GM23338 (cell line): ENCODE measurements around the gene CCDC188. TPM values are rescaled to one million over a fixed set of nuclear protein-coding genes. Genes with fewer than 3 reads are reported as not detected.

Experiments
- ATAC-seq: fragments of 200-7000 bp; cut with Tn5 transposase; 3 replicates; pipeline ENCODE4 v1.9.1; 2020
- DNase-seq: peaks from one replicate; pipeline ENCODE4 v3.0.0-alpha.2; 2015; ENCODE audit warnings: low spot score
- H2AFZ ChIP-seq: fragments of 200-600 bp; sonication (generic); 2 replicates; pipeline ENCODE4 v1.8.0; 2016; ENCODE audit warnings: antibody characterized with exemption, mild to moderate bottlenecking, moderate library complexity
- H3F3A ChIP-seq: fragments of 200-600 bp; sonication (generic); replicated peaks from 2 replicates; pipeline ENCODE4 v1.8.0; 2017; ENCODE audit warnings: antibody characterized with exemption, mixed run types, low read depth
- H3K27ac ChIP-seq: fragments of 200-600 bp; sonication (generic); 2 replicates; pipeline ENCODE4 v1.6.1; 2016; ENCODE audit warnings: low read depth
- H3K27me3 ChIP-seq: fragments of 200-600 bp; sonication (generic); 2 replicates; pipeline ENCODE4 v1.8.0; 2016; ENCODE audit warnings: mild to moderate bottlenecking, mixed run types, moderate library complexity; ENCODE audit not compliant: insufficient read depth
- H3K36me3 ChIP-seq: fragments of 200-600 bp; sonication (generic); 2 replicates; pipeline ENCODE4 v1.8.0; 2016; ENCODE audit warnings: mild to moderate bottlenecking; ENCODE audit not compliant: insufficient read depth
- H3K4me1 ChIP-seq: fragments of 200-600 bp; sonication (generic); 2 replicates; pipeline ENCODE4 v1.8.0; 2016; ENCODE audit warnings: mild to moderate bottlenecking, moderate library complexity; ENCODE audit not compliant: insufficient read depth
- H3K4me2 ChIP-seq: fragments of 200-600 bp; sonication (generic); 2 replicates; pipeline ENCODE4 v1.7.1; 2017; ENCODE audit warnings: mixed run types
- H3K4me3 ChIP-seq: fragments of 200-600 bp; sonication (generic); 2 replicates; pipeline ENCODE4 v1.6.1; 2016; ENCODE audit warnings: mixed run types
- H3K79me2 ChIP-seq: fragments of 200-600 bp; sonication (generic); replicated peaks from 2 replicates; pipeline ENCODE4 v1.8.0; 2017; ENCODE audit warnings: mild to moderate bottlenecking; ENCODE audit not compliant: insufficient read depth
- H3K9me2 ChIP-seq: fragments of 200-600 bp; sonication (generic); 2 replicates; pipeline ENCODE4 v1.8.0; 2017; ENCODE audit not compliant: insufficient read depth
- H4K20me1 ChIP-seq: fragments of 200-600 bp; sonication (generic); replicated peaks from 2 replicates; pipeline ENCODE4 v1.8.0; 2017; ENCODE audit warnings: mild to moderate bottlenecking; ENCODE audit not compliant: insufficient read depth
- H3K27ac Mint-ChIP-seq: 2 replicates; pipeline ENCODE4 v1.8.0; 2020; ENCODE audit warnings: inconsistent platforms, mild to moderate bottlenecking, moderate library complexity, mixed read lengths
- H3K27me3 Mint-ChIP-seq: 3 replicates; pipeline ENCODE4 v1.8.0; 2022; ENCODE audit warnings: low read depth, mild to moderate bottlenecking, moderate library complexity, mixed read lengths, inconsistent platforms; ENCODE audit not compliant: insufficient read depth, poor library complexity
- H3K36me3 Mint-ChIP-seq: 3 replicates; pipeline ENCODE4 v1.8.0; 2021; ENCODE audit warnings: low read depth, mild to moderate bottlenecking, inconsistent platforms, moderate library complexity, mixed read lengths
- H3K4me1 Mint-ChIP-seq: 3 replicates; pipeline ENCODE4 v1.8.0; 2020; ENCODE audit warnings: mild to moderate bottlenecking, inconsistent platforms, mixed read lengths
- H3K4me3 Mint-ChIP-seq: 3 replicates; pipeline ENCODE4 v1.8.0; 2021; ENCODE audit warnings: moderate library complexity, mild to moderate bottlenecking, inconsistent platforms, mixed read lengths
- H3K9me3 Mint-ChIP-seq: 3 replicates; pipeline ENCODE4 v1.8.0; 2020; ENCODE audit warnings: moderate library complexity, mild to moderate bottlenecking, inconsistent platforms, mixed read lengths
- ETS1 ChIP-seq: IDR thresholded peaks from 2 replicates; pipeline ENCODE4 v1.6.1; 2016; ENCODE audit warnings: antibody characterized with exemption
- EZH2 ChIP-seq: fragments of 200-600 bp; sonication (generic); IDR thresholded peaks from one replicate; pipeline ENCODE4 v1.8.0; 2017; ENCODE audit warnings: antibody characterized with exemption, mild to moderate bottlenecking, low read depth; ENCODE audit not compliant: unreplicated experiment
- EZH2phosphoT487 ChIP-seq: fragments of 200-600 bp; sonication (generic); IDR thresholded peaks from one replicate; pipeline ENCODE4 v1.8.1; 2018; ENCODE audit warnings: antibody characterized with exemption; ENCODE audit not compliant: unreplicated experiment
- POLR2AphosphoS5 ChIP-seq: IDR thresholded peaks from 2 replicates; pipeline ENCODE4 v1.6.1; 2016; ENCODE audit warnings: antibody characterized with exemption, low read depth
- ZNF331 ChIP-seq: fragments of 250-450 bp; sonication (Bioruptor Pico); IDR thresholded peaks from 2 replicates; pipeline ENCODE4 v1.5.0; 2020; ENCODE audit warnings: low read depth, mild to moderate bottlenecking, moderate library complexity
- ZNF462 ChIP-seq: fragments of 250-450 bp; sonication (Bioruptor Pico); IDR thresholded peaks from 2 replicates; pipeline ENCODE4 v1.5.0; 2020; ENCODE audit warnings: mild to moderate bottlenecking, moderate library complexity
- polyA plus RNA-seq: library from polyadenylated mRNA; unstranded; fragments of >200 nt; fragmentation: Nextera tagmentation; extraction: Ambion mirVana; gene quantifications from 2 replicates; pipeline ENCODE4 v1.2.1, GENCODE V29; 2016
- total RNA-seq: library from RNA; depleted of rRNA; stranded (reverse); fragments of >200 nt; shearing (Covaris generic); gene quantifications from 2 replicates; pipeline ENCODE4 v1.2.3, GENCODE V29; 2014
- TF ChIP-seq, protein P1 (sequence below), 2 experiments: fragments of 200-600 bp in 1 of 2; sonication (generic) in 1 of 2; conservative IDR thresholded peaks; 2 replicates each; pipeline versions ENCODE4 v1.5.1 to v1.6.1; 2016 to 2017; ENCODE audit warnings: antibody characterized with exemption in 2 of 2, low read depth in 2 of 2, mild to moderate bottlenecking in 2 of 2, moderate library complexity in 1 of 2

CCDC188 gene
- total and polyA plus RNA-seq, 2 experiments from 2014 or later, result not detected

- Mint-ChIP-seq H3K4me1 (peaks cover 2% of the 10 kb centered on the region; the same call in 1 of the 3 replicates), H3K9me3 (no peaks in the 10 kb centered on the region), H3K27ac (no peak overlapping the region), H3K4me3 (no peak overlapping the region), H3K27me3 (peaks cover 15% of the 10 kb centered on the region), H3K36me3 (peaks cover 49% of the 10 kb centered on the region)
- Histone ChIP-seq H3K9me2 (no peaks in the 10 kb centered on the region), H3K4me1 (no peaks in the 10 kb centered on the region; the same call in 1 of the 2 replicates), H3K4me3 (no peak overlapping the region), H3K79me2 (peaks cover 16% of the 10 kb centered on the region), H3K27ac (peak overlapping the region; percentile 74), H3F3A (peaks cover 46% of the 10 kb centered on the region), H2AFZ (no peak overlapping the region), H3K4me2 (no peak overlapping the region), H3K27me3 (no peaks in the 10 kb centered on the region), H3K36me3 (peaks cover 15% of the 10 kb centered on the region; the same call in 1 of the 2 replicates), H4K20me1 (peaks cover 17% of the 10 kb centered on the region)
- DNase-seq (no peak), ATAC-seq (no peak)
- TF ChIP-seq, protein P1, sequence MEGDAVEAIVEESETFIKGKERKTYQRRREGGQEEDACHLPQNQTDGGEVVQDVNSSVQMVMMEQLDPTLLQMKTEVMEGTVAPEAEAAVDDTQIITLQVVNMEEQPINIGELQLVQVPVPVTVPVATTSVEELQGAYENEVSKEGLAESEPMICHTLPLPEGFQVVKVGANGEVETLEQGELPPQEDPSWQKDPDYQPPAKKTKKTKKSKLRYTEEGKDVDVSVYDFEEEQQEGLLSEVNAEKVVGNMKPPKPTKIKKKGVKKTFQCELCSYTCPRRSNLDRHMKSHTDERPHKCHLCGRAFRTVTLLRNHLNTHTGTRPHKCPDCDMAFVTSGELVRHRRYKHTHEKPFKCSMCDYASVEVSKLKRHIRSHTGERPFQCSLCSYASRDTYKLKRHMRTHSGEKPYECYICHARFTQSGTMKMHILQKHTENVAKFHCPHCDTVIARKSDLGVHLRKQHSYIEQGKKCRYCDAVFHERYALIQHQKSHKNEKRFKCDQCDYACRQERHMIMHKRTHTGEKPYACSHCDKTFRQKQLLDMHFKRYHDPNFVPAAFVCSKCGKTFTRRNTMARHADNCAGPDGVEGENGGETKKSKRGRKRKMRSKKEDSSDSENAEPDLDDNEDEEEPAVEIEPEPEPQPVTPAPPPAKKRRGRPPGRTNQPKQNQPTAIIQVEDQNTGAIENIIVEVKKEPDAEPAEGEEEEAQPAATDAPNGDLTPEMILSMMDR (conservative IDR thresholded peaks at IDR 0.05; ENCODE audit: low read depth in 2 of 2), result no peak
- no peak for TF ChIP-seq ETS1
- no peak for TF ChIP-seq EZH2phosphoT487
- no peak; the same call in 1 of the 2 replicates for TF ChIP-seq POLR2AphosphoS5
- no peak for TF ChIP-seq EZH2
- no peak for TF ChIP-seq ZNF462 (CRISPR knock-in tag)
- no peak for TF ChIP-seq ZNF331 (CRISPR knock-in tag)
Observed at GRCh38 chr22:20128619-20128901, 22.3 kb downstream of the CCDC188 start.
